Pancreas (tissue), 10 donors: Measurements from ENCODE around the gene PSMG3. TPM values are rescaled to one million over a fixed set of nuclear protein-coding genes. Genes with fewer than 3 reads are reported as not detected.

Source experiments
- ATAC-seq, 4 donors: fragments of 200-7000 bp; cut with Tn5 transposase; one replicate each; pipeline versions ENCODE4 v1.8.0 to v1.9.1; 2020; ENCODE audit warnings: mild to moderate bottlenecking in 4 of 4, moderate library complexity in 4 of 4
- DNase-seq, 6 donors: peaks; one replicate each; pipeline ENCODE4 v3.0.0-alpha.2; 2020
- FAIRE-seq: peaks from 2 replicates; lab custom pipeline; 2012; peaks lifted over from hg19 to GRCh38; lab: Jason Lieb, UNC
- H3K27ac ChIP-seq, 4 donors: fragments of 200-600 bp; sonication (generic); 1 replicate in 3 of 4; 2 replicates in 1 of 4; pipeline versions ENCODE4 v1.5.0 to v1.8.0; 2020
- H3K27me3 ChIP-seq, 4 donors: fragments of 200-600 bp; one replicate each; pipeline ENCODE4 v1.8.0; 2021
- H3K36me3 ChIP-seq, 3 donors: fragments of 200-600 bp; sonication (generic) in 1 of 3; one replicate each; pipeline versions ENCODE4 v1.5.0 to v1.8.0; 2020 to 2021
- H3K4me1 ChIP-seq, 3 donors: fragments of 200-600 bp; one replicate each; pipeline ENCODE4 v1.8.0; 2021
- H3K4me3 ChIP-seq, 4 donors: fragments of 200-600 bp; sonication (generic) in 2 of 4; one replicate each; pipeline versions ENCODE4 v1.5.0 to v1.8.0; 2020 to 2021
- H3K9me3 ChIP-seq, 4 donors: fragments of 200-600 bp; one replicate each; pipeline ENCODE4 v1.8.0; 2021
- CTCF ChIP-seq, 4 donors: fragments of 200-600 bp; sonication (generic) in 3 of 4; IDR thresholded peaks; one replicate each; pipeline versions ENCODE4 v1.5.0 to v1.8.0; 2021; ENCODE audit warnings: antibody characterized with exemption in 4 of 4
- WGBS, 2 donors: extraction: QIAGEN DNeasy Blood & Tissue Kit; methylation state at CpG; one replicate each; pipeline ENCODE4 v1.1.7; 2013; 5-methylcytosine and 5-hydroxymethylcytosine counted together
- intact Hi-C, 3 donors: fragments of 100-400 bp; cut with DNase I; formaldehyde crosslinking; loops; one replicate each; pipeline versions ENCODE4 v1.11.1 to v1.14.2; 2022
- polyA plus RNA-seq, 2 donors: library from polyadenylated mRNA; stranded (reverse); fragments of 200-250 nt; gene quantifications; one replicate each; pipeline ENCODE4 v1.2.3, GENCODE V29; 2013
- total RNA-seq, 6 donors: library from RNA; stranded (reverse); fragmentation: NEBNext Ultra II Directional in 4 of 6; extraction: Animal tissue kit (Norgen Biotek cat#: 25700) in 4 of 6; gene quantifications; one replicate each; pipeline versions ENCODE4 v1.2.1 to v1.2.4, GENCODE V29; 2021 to 2023
- donor health status: healthy with polysubstance abuse.
- donor health status: DM: no; HTN: no; CAD: no; lungs with moderate emphysema.
- donor health status: DM: no; HTN: no; CAD: no.
- donor health status: control.
- donor health status: control.
- donor health status: Bipolar disorder and iron deficiency.
- donor health status: DM: yes; HTN: yes; CAD: no.
- donor health status: DM: no; HTN: no; CAD: no.
- donor health status: DM: no; HTN: no; CAD: no.
- donor health status: DM: yes; HTN: yes; CAD: no.

Gene PSMG3
- total and polyA plus RNA-seq, 8 donors, result 6.7 to 46.1 (median 11.1) TPM

DNA sequence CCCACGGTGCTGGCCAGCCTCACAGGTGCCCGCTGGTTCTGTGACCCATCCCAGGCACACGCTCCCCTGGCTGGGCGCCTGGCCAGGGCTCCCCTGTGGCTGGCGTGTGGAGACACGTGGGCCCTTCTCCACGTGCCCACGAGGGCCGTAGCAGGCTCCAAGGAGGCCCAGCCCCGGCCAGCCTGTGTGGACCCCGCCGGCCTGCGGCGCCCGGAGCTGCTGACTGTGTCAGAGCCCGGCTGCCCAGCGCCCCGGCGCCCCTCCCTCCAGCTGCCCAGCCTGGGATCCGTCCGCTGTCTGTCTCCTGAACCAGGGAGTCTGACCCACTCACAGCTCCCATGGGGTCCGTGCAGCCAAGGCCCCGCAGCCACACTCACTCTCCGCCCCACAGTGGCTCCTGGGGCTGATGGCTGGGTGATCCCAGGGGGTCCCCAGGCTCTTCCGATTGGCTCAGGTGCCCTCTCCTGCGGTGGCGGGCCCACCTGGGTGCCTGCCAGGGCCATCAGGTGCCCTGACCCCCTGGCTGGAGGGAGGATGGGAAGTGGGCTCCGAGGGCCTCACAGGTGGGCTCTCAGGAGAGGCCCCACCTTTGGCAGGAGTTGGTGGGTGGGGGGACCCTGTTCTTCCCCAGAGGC, 23.4 kb downstream of the PSMG3 start:
- peak in 3 of 4 donors; percentile 8 to 55 (median 19) for ATAC-seq

GRCh38 chr7:1545417-1546246, 24.2 kb downstream of the PSMG3 start:
- H3K27ac ChIP-seq, result peak overlapping the region; percentile 46 to 61 (median 52)
- no peaks in the 10 kb centered on the region for H3K9me3 ChIP-seq
- peaks cover 2 to 51% (median 9%) of the 10 kb centered on the region in 3 donors for H3K36me3 ChIP-seq
- ATAC-seq (peak; percentile 8 to 42 (median 12)), DNase-seq (peak in 5 of 6 donors; percentile 35 to 85 (median 64)), FAIRE-seq (no peak)
- intact Hi-C loops, result no loop called here
- H3K4me1 ChIP-seq, result peaks cover 5 to 12% (median 12%) of the 10 kb centered on the region in 3 donors
- WGBS, 2 donors, result 58% methylated on average over 40 of the region's 40 CpGs
- no peaks in the 10 kb centered on the region for H3K27me3 ChIP-seq
- no peak for TF ChIP-seq CTCF (IDR thresholded peaks at IDR 0.05)
- H3K4me3 ChIP-seq, result no peak overlapping the region

More for the DNA sequence above, 23.4 kb downstream of the PSMG3 start:
- 70 to 71% methylated on average over 28 of the region's 28 CpGs for WGBS, 2 donors
- intact Hi-C loops, result no loop called here
- no peaks in the 10 kb centered on the region for H3K9me3 ChIP-seq
- H3K4me1 ChIP-seq, result peaks cover 5 to 12% (median 12%) of the 10 kb centered on the region in 3 donors
- DNase-seq (peak in 5 of 6 donors; percentile 48 to 88 (median 65)), FAIRE-seq (no peak)
- H3K27me3 ChIP-seq, result no peaks in the 10 kb centered on the region
- H3K4me3 ChIP-seq, result no peak overlapping the region
- TF ChIP-seq CTCF (IDR thresholded peaks at IDR 0.05), result no peak
- H3K27ac ChIP-seq, result peak overlapping the region; percentile 46 to 61 (median 52)
- H3K36me3 ChIP-seq, result peaks cover 0 to 43% (median 5%) of the 10 kb centered on the region in 3 donors

DNA sequence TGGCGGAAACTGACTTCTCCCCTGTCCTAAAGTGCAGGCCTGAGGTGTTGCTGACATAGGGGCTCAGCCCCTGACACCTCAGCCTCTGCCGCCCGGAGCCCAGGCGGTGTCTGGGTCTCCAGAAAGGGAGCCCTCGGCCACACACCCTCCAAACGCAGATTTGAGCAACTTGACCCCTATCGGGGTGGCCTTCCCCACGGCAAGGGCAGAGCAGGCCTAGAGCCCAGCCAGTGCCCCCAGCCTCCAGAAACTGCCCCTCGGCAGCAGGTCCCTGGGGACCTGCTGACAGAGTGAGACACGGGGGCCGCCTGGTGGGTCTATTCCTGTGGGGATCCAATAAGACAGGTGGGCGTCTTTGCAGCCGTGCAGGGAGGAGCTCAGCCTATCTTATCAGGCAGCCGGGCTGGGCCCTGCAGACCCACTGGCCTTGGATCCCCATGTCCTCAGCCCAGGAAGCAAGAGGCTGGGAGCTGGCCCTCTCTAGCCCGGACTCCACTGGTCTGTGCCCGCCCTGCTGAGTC, 24.9 kb downstream of the PSMG3 start:
- peaks cover 8 to 51% (median 16%) of the 10 kb centered on the region in 3 donors for H3K36me3 ChIP-seq
- no peaks in the 10 kb centered on the region for H3K9me3 ChIP-seq
- H3K4me1 ChIP-seq, result peaks cover 5 to 12% (median 12%) of the 10 kb centered on the region in 3 donors
- TF ChIP-seq CTCF (IDR thresholded peaks at IDR 0.05), result no peak
- intact Hi-C loops, result no loop called here
- no peak overlapping the region for H3K4me3 ChIP-seq
- DNase-seq (peak in 2 of 6 donors; percentile 51 to 64), ATAC-seq (peak in 3 of 4 donors; percentile 1 to 9 (median 2)), FAIRE-seq (no peak)
- no peaks in the 10 kb centered on the region for H3K27me3 ChIP-seq
- 80% methylated on average over 16 of the region's 16 CpGs for WGBS, 2 donors
- peak overlapping the region in 1 of 4 donors; percentile 13 for H3K27ac ChIP-seq

DNA sequence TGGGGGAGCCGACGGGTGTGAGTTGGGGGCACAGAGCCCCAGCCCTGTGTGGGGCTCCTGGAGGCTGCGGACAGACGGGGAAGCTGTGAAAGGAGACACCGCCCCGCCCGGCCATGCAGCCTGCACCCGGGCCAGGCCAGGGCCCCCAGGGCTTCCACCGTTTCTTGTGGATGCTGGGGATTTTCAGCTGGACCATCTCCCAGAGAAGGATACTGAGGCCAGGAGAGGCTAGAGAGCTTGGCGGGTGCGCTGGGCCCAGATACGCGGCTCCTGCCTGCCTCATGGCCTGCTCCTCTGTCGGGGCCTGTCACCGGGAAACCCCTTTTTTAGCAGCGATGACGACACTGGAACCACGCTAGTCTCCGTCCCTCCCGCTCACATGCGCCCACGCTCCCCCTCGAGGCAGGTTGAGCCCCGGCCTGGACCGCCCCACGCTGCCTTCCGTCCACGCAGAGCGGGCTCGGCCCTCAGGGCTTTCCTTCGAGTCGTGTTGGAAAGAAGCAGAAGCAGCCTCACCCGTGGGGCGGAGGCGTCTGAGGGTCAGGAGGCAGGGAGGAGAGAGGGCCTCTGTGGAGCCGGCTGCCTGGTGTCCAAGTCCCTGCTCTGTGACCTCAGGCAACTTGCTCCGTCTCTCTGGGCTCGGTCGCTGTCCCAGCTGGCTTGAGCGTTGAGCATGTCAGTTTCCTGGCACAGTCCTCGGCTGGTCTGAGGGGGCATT, 25.5 kb downstream of the PSMG3 start:
- intact Hi-C loops, result no loop called here
- H3K4me1 ChIP-seq, result peaks cover 5 to 12% (median 12%) of the 10 kb centered on the region in 3 donors
- H3K36me3 ChIP-seq, result peaks cover 8 to 51% (median 17%) of the 10 kb centered on the region in 3 donors
- no peaks in the 10 kb centered on the region for H3K27me3 ChIP-seq
- ATAC-seq (peak in 2 of 4 donors; percentile 0 to 2), DNase-seq (peak in 3 of 6 donors; percentile 34 to 80 (median 55)), FAIRE-seq (no peak)
- no peak overlapping the region for H3K27ac ChIP-seq
- H3K4me3 ChIP-seq, result no peak overlapping the region
- no peaks in the 10 kb centered on the region for H3K9me3 ChIP-seq
- 81 to 85% methylated on average over 40 to 41 of the region's 41 CpGs for WGBS, 2 donors
- TF ChIP-seq CTCF (IDR thresholded peaks at IDR 0.05), result no peak
